ENCODE measurements around the gene DCAF17. TPM values are rescaled to one million over a fixed set of nuclear protein-coding genes. Genes with fewer than 3 reads are reported as not detected.
A peak's percentile ranks its signal among the peaks of the same experiment; 100 is the strongest.

DCAF17 gene
- total and polyA plus RNA-seq, 7 donors = 1.8 to 27.5 (median 19.1) TPM

GRCh38 chr2:171478345-171478744, 44.3 kb downstream of the DCAF17 start:
- Histone ChIP-seq H3K4me3 (no peak overlapping the region), H3K36me3 (peaks cover 0 to 46% (median 9%) of the 10 kb centered on the region in 4 donors), H3K27ac (no peak overlapping the region), H3K27me3 (no peaks in the 10 kb centered on the region), H3K9me3 (no peaks in the 10 kb centered on the region), H3K4me1 (peaks cover 0 to 13% (median 3%) of the 10 kb centered on the region in 4 donors)
- intact Hi-C loops (cut with DNase I) = no loop called here
- 8 to 65% methylated on average over 1 of the region's 1 CpG for WGBS, 2 donors
- DNase-seq = no peak
- no peak for TF ChIP-seq EP300 (IDR thresholded peaks at IDR 0.05)
- no peak for TF ChIP-seq CTCF (IDR thresholded peaks at IDR 0.05)
- TF ChIP-seq POLR2A (IDR thresholded peaks at IDR 0.05) = no peak
- no peak for TF ChIP-seq POLR2AphosphoS5 (IDR thresholded peaks at IDR 0.05)

- Histone ChIP-seq H3K36me3 (peaks cover 0 to 37% (median 9%) of the 10 kb centered on the region in 4 donors), H3K4me1 (peaks cover 0 to 13% (median 3%) of the 10 kb centered on the region in 4 donors), H3K4me3 (no peak overlapping the region), H3K27me3 (no peaks in the 10 kb centered on the region), H3K9me3 (no peaks in the 10 kb centered on the region), H3K27ac (no peak overlapping the region)
- TF ChIP-seq POLR2AphosphoS5 (IDR thresholded peaks at IDR 0.05) (no peak), EP300 (IDR thresholded peaks at IDR 0.05) (no peak), CTCF (IDR thresholded peaks at IDR 0.05) (no peak), POLR2A (IDR thresholded peaks at IDR 0.05) (no peak)
- intact Hi-C loops (cut with DNase I) = no loop called here
- DNase-seq = no peak
- WGBS, 2 donors = 83 to 92% methylated on average over 3 of the region's 3 CpGs
Measured at GRCh38 chr2:171479154-171479814, 45.3 kb downstream of the DCAF17 start.

- no peak overlapping the region for H3K4me3 ChIP-seq
- WGBS, 2 donors = 75 to 90% methylated on average over 1 of the region's 1 CpG
- TF ChIP-seq POLR2AphosphoS5 (IDR thresholded peaks at IDR 0.05) (peak in 1 of 4 donors; percentile 11), CTCF (IDR thresholded peaks at IDR 0.05) (no peak), EP300 (IDR thresholded peaks at IDR 0.05) (no peak)
- DNase-seq = no peak
- H3K9me3 ChIP-seq = no peaks in the 10 kb centered on the region
- peaks cover 0 to 27% (median 4%) of the 10 kb centered on the region in 4 donors for H3K36me3 ChIP-seq
- H3K4me1 ChIP-seq = peaks cover 0 to 13% (median 3%) of the 10 kb centered on the region in 4 donors
- no peak overlapping the region for H3K27ac ChIP-seq
- intact Hi-C loops (cut with DNase I) = no loop called here
- H3K27me3 ChIP-seq = no peaks in the 10 kb centered on the region
Measured at GRCh38 chr2:171480908-171481307, 46.9 kb downstream of the DCAF17 start.

GRCh38 chr2:171482308-171482707, 48.3 kb downstream of the DCAF17 start:
- peaks cover 0 to 27% (median 4%) of the 10 kb centered on the region in 4 donors for H3K36me3 ChIP-seq
- H3K9me3 ChIP-seq = no peaks in the 10 kb centered on the region
- intact Hi-C loops (cut with DNase I) = no loop called here
- DNase-seq = no peak
- TF ChIP-seq POLR2A (IDR thresholded peaks at IDR 0.05) = no peak
- TF ChIP-seq CTCF (IDR thresholded peaks at IDR 0.05) = no peak
- TF ChIP-seq EP300 (IDR thresholded peaks at IDR 0.05) = no peak
- no peak for TF ChIP-seq POLR2AphosphoS5 (IDR thresholded peaks at IDR 0.05)
- no peaks in the 10 kb centered on the region for H3K27me3 ChIP-seq
- peaks cover 0 to 13% (median 3%) of the 10 kb centered on the region in 4 donors for H3K4me1 ChIP-seq
- H3K27ac ChIP-seq = no peak overlapping the region
- H3K4me3 ChIP-seq = no peak overlapping the region

GRCh38 chr2:171482877-171483276, 48.9 kb downstream of the DCAF17 start:
- 90 to 96% methylated on average over 3 of the region's 3 CpGs for WGBS, 2 donors
- TF ChIP-seq CTCF (IDR thresholded peaks at IDR 0.05) (no peak), EP300 (IDR thresholded peaks at IDR 0.05) (no peak), POLR2AphosphoS5 (IDR thresholded peaks at IDR 0.05) (no peak), POLR2A (IDR thresholded peaks at IDR 0.05) (no peak)
- DNase-seq = no peak
- no peak overlapping the region for H3K27ac ChIP-seq
- no peaks in the 10 kb centered on the region for H3K9me3 ChIP-seq
- intact Hi-C loops (cut with DNase I) = no loop called here
- no peaks in the 10 kb centered on the region for H3K27me3 ChIP-seq
- peaks cover 0 to 27% (median under 1%) of the 10 kb centered on the region in 4 donors for H3K36me3 ChIP-seq
- no peak overlapping the region for H3K4me3 ChIP-seq
- H3K4me1 ChIP-seq = peaks cover 0 to 13% (median 3%) of the 10 kb centered on the region in 4 donors

Measured in sigmoid colon (tissue), 7 donors.